PC-3 (cell line): ENCODE measurements around the gene TMEM204. TPM values are rescaled to one million over a fixed set of nuclear protein-coding genes. Genes with fewer than 3 reads are reported as not detected.

Experiments
- ATAC-seq: fragments of 200-7000 bp; cut with Tn5 transposase; 2 replicates; pipeline ENCODE4 v1.9.1; 2020; ENCODE audit warnings: mild to moderate bottlenecking, moderate library complexity
- BruUV-seq: library from RNA; stranded (reverse); fragments of 400-500 nt; replicated peaks from 2 replicates; lab custom pipeline; 2021; lab: Mats Ljungman, UMichigan
- CTCF ChIA-PET: fragments of 300-600 bp; sonication (Branson Sonifier 250); formaldehyde crosslinking; loops from one replicate; lab custom pipeline; 2022; ENCODE audit warnings: antibody characterized with exemption; lab: Charles Lee
- POLR2A ChIA-PET: fragments of 300-600 bp; sonication (Branson Sonifier 250); formaldehyde crosslinking; loops from one replicate; lab custom pipeline; 2022; ENCODE audit warnings: antibody characterized with exemption; ENCODE audit not compliant: unreplicated experiment; lab: Charles Lee
- DNase-seq: peaks from one replicate; pipeline ENCODE4 v3.0.0-alpha.2; 2015
- H2AFZ ChIP-seq: fragments of 300-600 bp; sonication (generic); 2 replicates; pipeline ENCODE4 v1.6.0; 2016; ENCODE audit warnings: antibody characterized with exemption, low read length
- H3F3A ChIP-seq: fragments of 300-600 bp; sonication (generic); one replicate; pipeline ENCODE4 v1.6.0; 2017; ENCODE audit warnings: antibody characterized with exemption, low read length, control low read depth, mild to moderate bottlenecking; ENCODE audit not compliant: unreplicated experiment
- H3K27ac ChIP-seq: fragments of 300-600 bp; sonication (generic); 2 replicates; pipeline ENCODE4 v1.5.1; 2016; ENCODE audit warnings: mild to moderate bottlenecking, low read length
- H3K27me3 ChIP-seq: fragments of 300-600 bp; sonication (generic); 2 replicates; pipeline ENCODE4 v1.6.1; 2016; ENCODE audit warnings: low read length, mixed read lengths
- H3K36me3 ChIP-seq: fragments of 300-600 bp; sonication (generic); 2 replicates; pipeline ENCODE4 v1.6.1; 2016; ENCODE audit warnings: low read depth, mixed run types, low read length, mixed read lengths
- H3K4me1 ChIP-seq: fragments of 300-600 bp; sonication (generic); 2 replicates; pipeline ENCODE4 v1.5.1; 2016; ENCODE audit warnings: low read length; ENCODE audit not compliant: insufficient read depth
- H3K4me2 ChIP-seq: fragments of 300-600 bp; sonication (generic); 2 replicates; pipeline ENCODE4 v1.6.0; 2016; ENCODE audit warnings: low read length
- H3K4me3 ChIP-seq: fragments of 300-600 bp; sonication (generic); 2 replicates; pipeline ENCODE4 v1.5.1; 2016; ENCODE audit warnings: mild to moderate bottlenecking, low read length, mixed read lengths
- H3K79me2 ChIP-seq: fragments of 300-600 bp; sonication (generic); 2 replicates; pipeline ENCODE4 v1.6.1; 2017; ENCODE audit warnings: low read length, mixed read lengths
- H3K9ac ChIP-seq: fragments of 300-600 bp; sonication (generic); 2 replicates; pipeline ENCODE4 v1.6.0; 2016; ENCODE audit warnings: mild to moderate bottlenecking, low read length
- H3K9me2 ChIP-seq: fragments of 300-600 bp; sonication (generic); replicated peaks from 2 replicates; pipeline ENCODE4 v1.6.1; 2016; ENCODE audit warnings: mixed run types, low read length, mixed read lengths
- H3K9me3 ChIP-seq: fragments of 300-600 bp; sonication (generic); 2 replicates; pipeline ENCODE4 v1.6.1; 2016; ENCODE audit warnings: low read length, mixed read lengths
- H4K20me1 ChIP-seq: fragments of 300-600 bp; sonication (generic); 2 replicates; pipeline ENCODE4 v1.6.1; 2016; ENCODE audit warnings: low read length, mixed read lengths
- CTCF ChIP-seq: fragments of 300-600 bp; sonication (generic); conservative IDR thresholded peaks from 2 replicates; pipeline ENCODE4 v1.5.1; 2017; ENCODE audit warnings: antibody characterized with exemption, low read depth, mild to moderate bottlenecking, low read length
- EZH2 ChIP-seq: fragments of 300-600 bp; sonication (generic); IDR thresholded peaks from one replicate; pipeline ENCODE4 v1.6.1; 2017; ENCODE audit warnings: antibody characterized with exemption, mild to moderate bottlenecking, low read length; ENCODE audit not compliant: unreplicated experiment
- EZH2phosphoT487 ChIP-seq: fragments of 300-600 bp; sonication (generic); IDR thresholded peaks from 2 replicates; pipeline ENCODE4 v1.6.1; 2018; ENCODE audit warnings: mild to moderate bottlenecking, antibody characterized with exemption, low read length, borderline replicate concordance
- intact Hi-C: fragments of 100-400 bp; cut with micrococcal nuclease; formaldehyde crosslinking; loops from 2 replicates; pipeline ENCODE4 v1.9.0; 2023
- total RNA-seq: library from RNA; depleted of rRNA; stranded (reverse); fragments of >200 nt; gene quantifications from 2 replicates; pipeline ENCODE4 v1.2.3, GENCODE V29; 2014

Gene TMEM204
- total RNA-seq, 1 experiment from 2014 or later: not detected

GRCh38 chr16:1557576-1557975 lies 24.1 kb downstream of the TMEM204 start:
- intact Hi-C loops: no loop called here
- Histone ChIP-seq H3K9ac (no peak overlapping the region), H3F3A (no peaks in the 10 kb centered on the region), H3K4me2 (no peak overlapping the region), H3K9me2 (no peaks in the 10 kb centered on the region), H3K27ac (no peak overlapping the region), H4K20me1 (no peaks in the 10 kb centered on the region), H3K4me1 (no peaks in the 10 kb centered on the region), H3K9me3 (no peaks in the 10 kb centered on the region), H3K79me2 (no peaks in the 10 kb centered on the region), H3K27me3 (no peaks in the 10 kb centered on the region), H3K36me3 (no peaks in the 10 kb centered on the region), H2AFZ (no peak overlapping the region), H3K4me3 (no peak overlapping the region)
- ATAC-seq (no peak), DNase-seq (no peak)
- BruUV-seq: no TSS peak
- POLR2A ChIA-PET: no interaction called here
- TF ChIP-seq CTCF (no peak), EZH2 (no peak), EZH2phosphoT487 (no peak)
- CTCF ChIA-PET: no interaction called here

GRCh38 chr16:1559446-1559975 lies 26.0 kb downstream of the TMEM204 start:
- H3F3A ChIP-seq: no peaks in the 10 kb centered on the region
- H3K4me1 ChIP-seq: no peaks in the 10 kb centered on the region
- ATAC-seq (no peak), DNase-seq (no peak)
- no peak overlapping the region for H3K9ac ChIP-seq
- no peak overlapping the region for H3K4me2 ChIP-seq
- no peaks in the 10 kb centered on the region for H3K9me3 ChIP-seq
- no peak overlapping the region for H3K4me3 ChIP-seq
- no peak overlapping the region for H3K27ac ChIP-seq
- no TSS peak for BruUV-seq
- H2AFZ ChIP-seq: no peak overlapping the region
- CTCF ChIA-PET: no interaction called here
- intact Hi-C loops: no loop called here
- TF ChIP-seq EZH2: no peak
- H3K79me2 ChIP-seq: no peaks in the 10 kb centered on the region
- H3K9me2 ChIP-seq: no peaks in the 10 kb centered on the region
- POLR2A ChIA-PET: no interaction called here
- H3K27me3 ChIP-seq: no peaks in the 10 kb centered on the region
- no peaks in the 10 kb centered on the region for H4K20me1 ChIP-seq
- no peaks in the 10 kb centered on the region for H3K36me3 ChIP-seq

GRCh38 chr16:1560153-1560552 lies 26.7 kb downstream of the TMEM204 start:
- H4K20me1 ChIP-seq: no peaks in the 10 kb centered on the region
- no peaks in the 10 kb centered on the region for H3K36me3 ChIP-seq
- intact Hi-C loops: no loop called here
- H2AFZ ChIP-seq: no peak overlapping the region
- H3K4me1 ChIP-seq: no peaks in the 10 kb centered on the region
- H3K79me2 ChIP-seq: no peaks in the 10 kb centered on the region
- DNase-seq: no peak
- H3K9me3 ChIP-seq: no peaks in the 10 kb centered on the region
- H3K4me2 ChIP-seq: no peak overlapping the region
- H3K27ac ChIP-seq: no peak overlapping the region
- ATAC-seq: no peak
- no peak for TF ChIP-seq CTCF
- no peak for TF ChIP-seq EZH2
- no peak for TF ChIP-seq EZH2phosphoT487
- H3K4me3 ChIP-seq: no peak overlapping the region
- POLR2A ChIA-PET: no interaction called here
- no TSS peak for BruUV-seq
- no peaks in the 10 kb centered on the region for H3K9me2 ChIP-seq
- no peaks in the 10 kb centered on the region for H3F3A ChIP-seq
- no peaks in the 10 kb centered on the region for H3K27me3 ChIP-seq
- H3K9ac ChIP-seq: no peak overlapping the region
- CTCF ChIA-PET: no interaction called here
